Prostate gland (tissue), 2 donors: ENCODE data around the gene STARD9. TPM values are rescaled to one million over a fixed set of nuclear protein-coding genes. Genes with fewer than 3 reads are reported as not detected.

Experiments
- DNase-seq: peaks from one replicate; pipeline ENCODE4 v3.0.0-alpha.2; 2019; ENCODE audit warnings: low spot score
- H3K27ac ChIP-seq, 2 donors: fragments of 200-600 bp; sonication (generic); 2 replicates each; pipeline ENCODE4 v1.5.1; 2017 to 2019
- H3K27me3 ChIP-seq: fragments of 200-600 bp; sonication (generic); replicated peaks from 2 replicates; pipeline ENCODE4 v1.5.1; 2019; ENCODE audit not compliant: insufficient read depth
- H3K36me3 ChIP-seq, 2 donors: fragments of 200-600 bp; sonication (generic); 1 replicate in 1 of 2; 2 replicates in 1 of 2; pipeline versions ENCODE4 v1.5.1 to v1.8.1; 2017 to 2019
- H3K4me1 ChIP-seq: fragments of 200-600 bp; sonication (generic); replicated peaks from 2 replicates; pipeline ENCODE4 v1.5.1; 2019
- H3K4me3 ChIP-seq, 2 donors: fragments of 200-600 bp; sonication (generic); 2 replicates each; pipeline ENCODE4 v1.5.1; 2017 to 2019
- H3K9me3 ChIP-seq: fragments of 200-600 bp; sonication (generic); 2 replicates; pipeline ENCODE4 v1.5.1; 2017
- CTCF ChIP-seq, 4 experiments: fragments of 200-600 bp in 2 of 4; fragments of 450-650 bp in 2 of 4; sonication (generic) in 2 of 4; IDR thresholded peaks; 1 replicate in 3 of 4; 2 replicates in 1 of 4; pipeline ENCODE4 v1.5.1; 2016 to 2019; ENCODE audit warnings: antibody characterized with exemption in 4 of 4, mild to moderate bottlenecking in 2 of 4, moderate library complexity in 2 of 4
- POLR2A ChIP-seq: fragments of 450-650 bp; IDR thresholded peaks from one replicate; pipeline ENCODE4 v1.6.1; 2016; ENCODE audit warnings: antibody characterized with exemption, mild to moderate bottlenecking
- POLR2AphosphoS5 ChIP-seq: sonication (generic); formaldehyde crosslinking; IDR thresholded peaks from one replicate; pipeline ENCODE4 v1.6.1; 2017; ENCODE audit warnings: antibody characterized with exemption
- WGBS: methylation state at CpG from one replicate; pipeline ENCODE4 v1.1.5; 2018; 5-methylcytosine and 5-hydroxymethylcytosine counted together
- intact Hi-C: fragments of 100-400 bp; cut with DNase I; formaldehyde crosslinking; loops from one replicate; pipeline ENCODE4 v1.14.2; 2022
- total RNA-seq, 2 donors: library from RNA; depleted of rRNA; stranded (reverse); fragments of >200 nt; gene quantifications; one replicate each; pipeline ENCODE4 v1.1.0, GENCODE V29; 2016

The STARD9 gene
- total RNA-seq, 2 donors from 2014 or later: 2.6 to 45.8 TPM

GRCh38 chr15:42667855-42668254 is 92.4 kb downstream of the STARD9 start:
- Histone ChIP-seq H3K4me1 (no peaks in the 10 kb centered on the region), H3K27ac (no peak overlapping the region), H3K4me3 (no peak overlapping the region), H3K9me3 (no peaks in the 10 kb centered on the region), H3K27me3 (no peaks in the 10 kb centered on the region), H3K36me3 (no peaks in the 10 kb centered on the region)
- TF ChIP-seq POLR2A: no peak
- TF ChIP-seq CTCF (IDR thresholded peaks at IDR 0.05): no peak
- TF ChIP-seq POLR2AphosphoS5: no peak
- no peak for DNase-seq
- 95% methylated on average over 1 of the region's 1 CpG for WGBS
- intact Hi-C loops: no loop called here

- TF ChIP-seq POLR2AphosphoS5 (no peak), POLR2A (no peak), CTCF (IDR thresholded peaks at IDR 0.05) (no peak)
- intact Hi-C loops: no loop called here
- 37% methylated on average over 3 of the region's 3 CpGs for WGBS
Measured at GRCh38 chr15:42670451-42670850, 95.0 kb downstream of the STARD9 start.

GRCh38 chr15:42672444-42672843 is 97.0 kb downstream of the STARD9 start:
- intact Hi-C loops: no loop called here
- TF ChIP-seq POLR2A: no peak
- TF ChIP-seq CTCF (IDR thresholded peaks at IDR 0.05): no peak
- no peak for TF ChIP-seq POLR2AphosphoS5
- no peak for DNase-seq
- Histone ChIP-seq H3K27me3 (no peaks in the 10 kb centered on the region), H3K27ac (no peak overlapping the region), H3K4me3 (no peak overlapping the region), H3K4me1 (no peaks in the 10 kb centered on the region), H3K36me3 (no peaks in the 10 kb centered on the region), H3K9me3 (no peaks in the 10 kb centered on the region)
- WGBS: 71% methylated on average over 5 of the region's 5 CpGs

More at GRCh38 chr15:42670451-42670850, 95.0 kb downstream of the STARD9 start:
- Histone ChIP-seq H3K27ac (no peak overlapping the region), H3K27me3 (no peaks in the 10 kb centered on the region), H3K9me3 (no peaks in the 10 kb centered on the region), H3K4me1 (no peaks in the 10 kb centered on the region), H3K4me3 (no peak overlapping the region), H3K36me3 (no peaks in the 10 kb centered on the region)
- DNase-seq: no peak

- 94% methylated on average over 6 of the region's 6 CpGs for WGBS
- H3K9me3 ChIP-seq: no peaks in the 10 kb centered on the region
- intact Hi-C loops: no loop called here
- H3K4me3 ChIP-seq: no peak overlapping the region
- H3K27me3 ChIP-seq: no peaks in the 10 kb centered on the region
- no peak overlapping the region for H3K27ac ChIP-seq
- TF ChIP-seq POLR2AphosphoS5: no peak
- TF ChIP-seq POLR2A: no peak
- no peak for TF ChIP-seq CTCF (IDR thresholded peaks at IDR 0.05)
- H3K36me3 ChIP-seq: no peaks in the 10 kb centered on the region
- no peak for DNase-seq
- H3K4me1 ChIP-seq: no peaks in the 10 kb centered on the region
Measured at GRCh38 chr15:42674472-42674871, 99.1 kb downstream of the STARD9 start.

GRCh38 chr15:42675021-42675420 is 99.6 kb downstream of the STARD9 start:
- no peaks in the 10 kb centered on the region for H3K36me3 ChIP-seq

More at GRCh38 chr15:42675021-42675420, 99.6 kb downstream of the STARD9 start:
- Histone ChIP-seq H3K27ac (no peak overlapping the region), H3K4me1 (no peaks in the 10 kb centered on the region), H3K4me3 (no peak overlapping the region), H3K9me3 (no peaks in the 10 kb centered on the region), H3K27me3 (no peaks in the 10 kb centered on the region)
- TF ChIP-seq POLR2A (no peak), POLR2AphosphoS5 (no peak), CTCF (IDR thresholded peaks at IDR 0.05) (no peak)
- 98% methylated on average over 1 of the region's 1 CpG for WGBS
- intact Hi-C loops: no loop called here
- no peak for DNase-seq
